ENCODE results near the gene ZNF469. TPM values are rescaled to one million over a fixed set of nuclear protein-coding genes. Genes with fewer than 3 reads are reported as not detected.

ZNF469 gene
- polyA plus RNA-seq, 1 donor (not counting 4 experiments of a cell fraction or from before 2014, with no cell fraction given) = not detected

GRCh38 chr16:88360999-88361398 is 21.8 kb upstream of the ZNF469 start:
- H3K27ac ChIP-seq (ENCODE audit: control insufficient read depth, insufficient read depth, low read length) = no peak overlapping the region
- dilution Hi-C loops (cut with MboI; ENCODE audit: extremely low pct_ligation_motif_present, low sequenced_read_pairs) = no loop called here
- TF ChIP-seq EZH2 (IDR thresholded peaks at IDR 0.05; ENCODE audit: low read length) = no peak
- TF ChIP-seq, protein P1, sequence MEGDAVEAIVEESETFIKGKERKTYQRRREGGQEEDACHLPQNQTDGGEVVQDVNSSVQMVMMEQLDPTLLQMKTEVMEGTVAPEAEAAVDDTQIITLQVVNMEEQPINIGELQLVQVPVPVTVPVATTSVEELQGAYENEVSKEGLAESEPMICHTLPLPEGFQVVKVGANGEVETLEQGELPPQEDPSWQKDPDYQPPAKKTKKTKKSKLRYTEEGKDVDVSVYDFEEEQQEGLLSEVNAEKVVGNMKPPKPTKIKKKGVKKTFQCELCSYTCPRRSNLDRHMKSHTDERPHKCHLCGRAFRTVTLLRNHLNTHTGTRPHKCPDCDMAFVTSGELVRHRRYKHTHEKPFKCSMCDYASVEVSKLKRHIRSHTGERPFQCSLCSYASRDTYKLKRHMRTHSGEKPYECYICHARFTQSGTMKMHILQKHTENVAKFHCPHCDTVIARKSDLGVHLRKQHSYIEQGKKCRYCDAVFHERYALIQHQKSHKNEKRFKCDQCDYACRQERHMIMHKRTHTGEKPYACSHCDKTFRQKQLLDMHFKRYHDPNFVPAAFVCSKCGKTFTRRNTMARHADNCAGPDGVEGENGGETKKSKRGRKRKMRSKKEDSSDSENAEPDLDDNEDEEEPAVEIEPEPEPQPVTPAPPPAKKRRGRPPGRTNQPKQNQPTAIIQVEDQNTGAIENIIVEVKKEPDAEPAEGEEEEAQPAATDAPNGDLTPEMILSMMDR (optimal IDR thresholded peaks at IDR 0.05 in 1 of 3, IDR thresholded peaks at IDR 0.05 in 1 of 3, conservative IDR thresholded peaks at IDR 0.05 in 1 of 3; ENCODE audit: extremely low read depth in 1 of 3, insufficient read depth in 2 of 3, low read length in 3 of 3) = no peak
- no peaks in the 10 kb centered on the region for H3K4me1 ChIP-seq (ENCODE audit: control insufficient read depth, extremely low read depth, insufficient read depth, low read length)
- no peaks in the 10 kb centered on the region for H3K9me3 ChIP-seq (ENCODE audit: control insufficient read depth, low read depth, low read length)
- H3K4me3 ChIP-seq (ENCODE audit: control insufficient read depth in 2 of 3, extremely low read depth in 1 of 3, insufficient read depth in 2 of 3, low read depth in 1 of 3, low read length in 3 of 3) = no peak overlapping the region
- no peak overlapping the region for H2AFZ ChIP-seq (ENCODE audit: control insufficient read depth, low read length)
- H3K9me1 ChIP-seq (ENCODE audit: control insufficient read depth, extremely low read depth, insufficient read depth, low read length) = no peaks in the 10 kb centered on the region
- H3K27me3 ChIP-seq (ENCODE audit: control insufficient read depth, extremely low read depth, insufficient read depth, low read length) = peaks cover 4% of the 10 kb centered on the region
- no peaks in the 10 kb centered on the region for H3K79me2 ChIP-seq (ENCODE audit: control insufficient read depth, insufficient read depth, low read length)
- H3K9ac ChIP-seq (ENCODE audit: control insufficient read depth, extremely low read depth, insufficient read depth, low read length) = no peak overlapping the region
- H3K4me2 ChIP-seq (ENCODE audit: control insufficient read depth, extremely low read depth, insufficient read depth, low read depth, low read length) = no peak overlapping the region
- H3K36me3 ChIP-seq (ENCODE audit: control insufficient read depth in 2 of 2, extremely low read depth in 1 of 2, insufficient read depth in 2 of 2, low read length in 2 of 2) = no peaks in the 10 kb centered on the region
- DNase-seq (ENCODE audit: low read depth, low spot score) (no peak), FAIRE-seq (no peak)
- H4K20me1 ChIP-seq (ENCODE audit: control insufficient read depth, extremely low read depth, insufficient read depth, low read length) = no peaks in the 10 kb centered on the region

GRCh38 chr16:88361775-88362174 is 21.0 kb upstream of the ZNF469 start:
- H3K27me3 ChIP-seq (ENCODE audit: control insufficient read depth, extremely low read depth, insufficient read depth, low read length) = peaks cover 4% of the 10 kb centered on the region
- no peaks in the 10 kb centered on the region for H3K36me3 ChIP-seq (ENCODE audit: control insufficient read depth in 2 of 2, extremely low read depth in 1 of 2, insufficient read depth in 2 of 2, low read length in 2 of 2)
- H4K20me1 ChIP-seq (ENCODE audit: control insufficient read depth, extremely low read depth, insufficient read depth, low read length) = no peaks in the 10 kb centered on the region
- dilution Hi-C loops (cut with MboI; ENCODE audit: extremely low pct_ligation_motif_present, low sequenced_read_pairs) = no loop called here
- H3K9me1 ChIP-seq (ENCODE audit: control insufficient read depth, extremely low read depth, insufficient read depth, low read length) = no peaks in the 10 kb centered on the region
- TF ChIP-seq EZH2 (IDR thresholded peaks at IDR 0.05; ENCODE audit: low read length) = no peak
- TF ChIP-seq, protein P1 (optimal IDR thresholded peaks at IDR 0.05 in 1 of 3, IDR thresholded peaks at IDR 0.05 in 1 of 3, conservative IDR thresholded peaks at IDR 0.05 in 1 of 3; ENCODE audit: extremely low read depth in 1 of 3, insufficient read depth in 2 of 3, low read length in 3 of 3) = no peak
- no peak overlapping the region for H3K4me2 ChIP-seq (ENCODE audit: control insufficient read depth, extremely low read depth, insufficient read depth, low read depth, low read length)
- H3K27ac ChIP-seq (ENCODE audit: control insufficient read depth, insufficient read depth, low read length) = no peak overlapping the region
- no peak overlapping the region for H3K9ac ChIP-seq (ENCODE audit: control insufficient read depth, extremely low read depth, insufficient read depth, low read length)
- no peaks in the 10 kb centered on the region for H3K4me1 ChIP-seq (ENCODE audit: control insufficient read depth, extremely low read depth, insufficient read depth, low read length)
- DNase-seq (ENCODE audit: low read depth, low spot score) (no peak), FAIRE-seq (no peak)
- no peak overlapping the region for H3K4me3 ChIP-seq (ENCODE audit: control insufficient read depth in 2 of 3, extremely low read depth in 1 of 3, insufficient read depth in 2 of 3, low read depth in 1 of 3, low read length in 3 of 3)
- no peaks in the 10 kb centered on the region for H3K79me2 ChIP-seq (ENCODE audit: control insufficient read depth, insufficient read depth, low read length)
- H2AFZ ChIP-seq (ENCODE audit: control insufficient read depth, low read length) = no peak overlapping the region
- H3K9me3 ChIP-seq (ENCODE audit: control insufficient read depth, low read depth, low read length) = no peaks in the 10 kb centered on the region
